A673 (cell line): ENCODE data around the gene PSTPIP2. TPM values are rescaled to one million over a fixed set of nuclear protein-coding genes. Genes with fewer than 3 reads are reported as not detected.
A peak's percentile ranks its signal among the peaks of the same experiment; 100 is the strongest.

ENCODE experiments used
- BruUV-seq: library from RNA; stranded (reverse); fragments of 400-500 nt; replicated peaks from 2 replicates; lab custom pipeline; 2021; lab: Mats Ljungman, UMichigan
- CTCF ChIA-PET: fragments of 300-600 bp; sonication (Branson Sonifier 250); formaldehyde crosslinking; loops from one replicate; lab custom pipeline; 2022; ENCODE audit warnings: antibody characterized with exemption; lab: Charles Lee
- POLR2A ChIA-PET: fragments of 300-600 bp; sonication (Branson Sonifier 250); formaldehyde crosslinking; loops from one replicate; lab custom pipeline; 2022; ENCODE audit warnings: antibody characterized with exemption; ENCODE audit not compliant: low non-redundant PET; lab: Charles Lee
- DNase-seq: peaks from one replicate; pipeline ENCODE4 v3.0.0-alpha.2; 2015; ENCODE audit warnings: low spot score
- H3K27ac ChIP-seq: fragments of 200-600 bp; sonication (generic); 2 replicates; pipeline ENCODE4 v1.5.1; 2016; ENCODE audit warnings: mixed run types, low read depth, mild to moderate bottlenecking, mixed read lengths, antibody characterized with exemption, low read length; ENCODE audit not compliant: poor library complexity, severe bottlenecking
- H3K27me3 ChIP-seq: fragments of 200-600 bp; sonication (generic); replicated peaks from 2 replicates; pipeline ENCODE4 v1.6.1; 2017; ENCODE audit warnings: mixed run types, low read depth, mild to moderate bottlenecking, mixed read lengths, antibody characterized with exemption, low read length; ENCODE audit not compliant: insufficient read depth, poor library complexity
- H3K36me3 ChIP-seq: fragments of 200-600 bp; sonication (generic); 2 replicates; pipeline ENCODE4 v1.6.1; 2016; ENCODE audit warnings: mixed run types, mild to moderate bottlenecking, mixed read lengths, antibody characterized with exemption, low read length; ENCODE audit not compliant: insufficient read depth, poor library complexity, severe bottlenecking
- H3K4me1 ChIP-seq: fragments of 200-600 bp; sonication (generic); 2 replicates; pipeline ENCODE4 v1.6.1; 2017; ENCODE audit warnings: mixed run types, mild to moderate bottlenecking, mixed read lengths, antibody characterized with exemption, low read length; ENCODE audit not compliant: insufficient read depth, poor library complexity, severe bottlenecking
- H3K4me3 ChIP-seq: fragments of 200-600 bp; sonication (generic); 2 replicates; pipeline ENCODE4 v1.5.1; 2016; ENCODE audit warnings: low read depth, mixed run types, mild to moderate bottlenecking, mixed read lengths, low read length; ENCODE audit not compliant: poor library complexity, severe bottlenecking
- H3K9me3 ChIP-seq: fragments of 200-600 bp; sonication (generic); 2 replicates; pipeline ENCODE4 v1.6.1; 2016; ENCODE audit warnings: mixed run types, low read depth, mild to moderate bottlenecking, mixed read lengths, antibody characterized with exemption, low read length; ENCODE audit not compliant: poor library complexity, severe bottlenecking
- EZH2 ChIP-seq: fragments of 200-600 bp; sonication (generic); IDR thresholded peaks from 2 replicates; pipeline ENCODE4 v1.6.1; 2017; ENCODE audit warnings: borderline replicate concordance, low read depth, mild to moderate bottlenecking, mixed read lengths, antibody characterized with exemption, low read length; ENCODE audit not compliant: poor library complexity, severe bottlenecking
- intact Hi-C: fragments of 100-400 bp; cut with micrococcal nuclease; formaldehyde crosslinking; loops from one replicate; pipeline ENCODE4 v1.10.0; 2022; ENCODE audit not compliant: unreplicated experiment
- total RNA-seq: library from RNA; stranded (reverse); gene quantifications from 2 replicates; pipeline ENCODE4 v1.2.3, GENCODE V29; 2021
- TF ChIP-seq, protein P1 (sequence below): fragments of 300-800, 200-600 bp; sonication (generic); conservative IDR thresholded peaks from 2 replicates; pipeline ENCODE4 v1.5.1; 2017; ENCODE audit warnings: low read depth, mild to moderate bottlenecking, antibody characterized with exemption, low read length, moderate library complexity, mixed read lengths

PSTPIP2 gene
- total RNA-seq, 1 experiment from 2014 or later = 5.7 TPM

DNA sequence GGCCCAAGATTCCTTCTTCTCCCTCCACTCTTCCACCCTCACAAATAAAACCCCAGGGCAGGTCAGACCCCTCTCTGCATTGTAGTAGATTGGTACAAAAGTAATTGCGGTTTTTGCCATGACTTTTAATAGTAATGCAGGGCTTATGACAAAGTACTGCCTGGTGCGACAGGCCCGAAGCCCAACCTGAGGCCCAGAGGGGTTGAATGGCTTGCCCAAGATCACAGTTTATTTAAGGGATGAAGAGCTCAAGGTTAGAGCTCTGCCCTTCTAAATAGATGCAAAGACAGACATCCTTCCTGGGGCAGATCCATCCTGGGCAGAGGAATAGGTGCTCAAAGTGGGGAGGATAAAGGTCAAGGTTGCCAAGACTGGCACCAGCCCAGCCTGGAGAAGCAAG lies 899 bp upstream of the PSTPIP2 start:
- Histone ChIP-seq H3K27ac (no peak overlapping the region), H3K27me3 (no peaks in the 10 kb centered on the region), H3K36me3 (no peaks in the 10 kb centered on the region), H3K4me1 (peaks cover 5% of the 10 kb centered on the region), H3K9me3 (no peaks in the 10 kb centered on the region), H3K4me3 (no peak overlapping the region)
- POLR2A ChIA-PET = no interaction called here
- no TSS peak for BruUV-seq
- DNase-seq = no peak
- intact Hi-C loops = loop anchor here (1.0 to 10.0 kb wide), 4 partner anchors 101 to 408 kb away; no protein-coding TSS in a partner anchor
- CTCF ChIA-PET = interaction anchor here (1.3 kb wide), 3 partner anchors 148 to 385 kb away, joined by 7 to 9 read pairs (median 8); no protein-coding TSS in a partner anchor
- TF ChIP-seq EZH2 = no peak
- TF ChIP-seq, protein P1, sequence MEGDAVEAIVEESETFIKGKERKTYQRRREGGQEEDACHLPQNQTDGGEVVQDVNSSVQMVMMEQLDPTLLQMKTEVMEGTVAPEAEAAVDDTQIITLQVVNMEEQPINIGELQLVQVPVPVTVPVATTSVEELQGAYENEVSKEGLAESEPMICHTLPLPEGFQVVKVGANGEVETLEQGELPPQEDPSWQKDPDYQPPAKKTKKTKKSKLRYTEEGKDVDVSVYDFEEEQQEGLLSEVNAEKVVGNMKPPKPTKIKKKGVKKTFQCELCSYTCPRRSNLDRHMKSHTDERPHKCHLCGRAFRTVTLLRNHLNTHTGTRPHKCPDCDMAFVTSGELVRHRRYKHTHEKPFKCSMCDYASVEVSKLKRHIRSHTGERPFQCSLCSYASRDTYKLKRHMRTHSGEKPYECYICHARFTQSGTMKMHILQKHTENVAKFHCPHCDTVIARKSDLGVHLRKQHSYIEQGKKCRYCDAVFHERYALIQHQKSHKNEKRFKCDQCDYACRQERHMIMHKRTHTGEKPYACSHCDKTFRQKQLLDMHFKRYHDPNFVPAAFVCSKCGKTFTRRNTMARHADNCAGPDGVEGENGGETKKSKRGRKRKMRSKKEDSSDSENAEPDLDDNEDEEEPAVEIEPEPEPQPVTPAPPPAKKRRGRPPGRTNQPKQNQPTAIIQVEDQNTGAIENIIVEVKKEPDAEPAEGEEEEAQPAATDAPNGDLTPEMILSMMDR = no peak

DNA sequence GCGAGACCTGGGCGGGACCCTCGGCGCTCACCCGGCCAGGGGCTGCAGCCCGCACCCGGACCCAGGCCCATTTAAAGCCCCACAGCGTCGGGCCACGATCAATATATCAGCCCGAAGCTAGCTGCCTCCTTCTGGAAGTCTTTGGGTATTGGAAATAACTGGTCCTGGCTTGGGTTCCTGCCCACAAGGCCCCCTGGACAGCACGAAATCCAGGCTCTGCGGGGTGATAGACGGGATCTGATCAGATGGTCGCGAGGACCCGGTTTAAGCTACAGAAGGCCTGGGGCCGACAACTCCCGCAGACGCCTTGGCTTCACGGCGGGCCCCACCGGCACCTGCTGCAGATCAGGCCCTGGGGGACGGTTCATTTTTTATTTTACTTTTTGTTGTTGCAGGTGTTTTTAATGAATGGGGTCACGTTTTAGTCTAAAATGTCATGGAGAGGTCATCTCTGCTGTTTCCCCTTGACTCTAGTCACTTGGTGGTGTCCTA lies 362 bp upstream of the PSTPIP2 start:
- H3K27me3 ChIP-seq = no peaks in the 10 kb centered on the region
- no peaks in the 10 kb centered on the region for H3K9me3 ChIP-seq
- TF ChIP-seq, protein P1 = no peak
- TF ChIP-seq EZH2 = no peak
- POLR2A ChIA-PET = no interaction called here
- H3K27ac ChIP-seq = peak overlapping the region; percentile 69
- peaks cover 5% of the 10 kb centered on the region for H3K4me1 ChIP-seq
- intact Hi-C loops = loop anchor here (2.0 to 10.0 kb wide), 3 partner anchors 100 to 408 kb away; no protein-coding TSS in a partner anchor
- H3K36me3 ChIP-seq = no peaks in the 10 kb centered on the region
- BruUV-seq = no TSS peak
- peak overlapping the region; percentile 72 for H3K4me3 ChIP-seq
- DNase-seq = no peak
- CTCF ChIA-PET = no interaction called here

DNA sequence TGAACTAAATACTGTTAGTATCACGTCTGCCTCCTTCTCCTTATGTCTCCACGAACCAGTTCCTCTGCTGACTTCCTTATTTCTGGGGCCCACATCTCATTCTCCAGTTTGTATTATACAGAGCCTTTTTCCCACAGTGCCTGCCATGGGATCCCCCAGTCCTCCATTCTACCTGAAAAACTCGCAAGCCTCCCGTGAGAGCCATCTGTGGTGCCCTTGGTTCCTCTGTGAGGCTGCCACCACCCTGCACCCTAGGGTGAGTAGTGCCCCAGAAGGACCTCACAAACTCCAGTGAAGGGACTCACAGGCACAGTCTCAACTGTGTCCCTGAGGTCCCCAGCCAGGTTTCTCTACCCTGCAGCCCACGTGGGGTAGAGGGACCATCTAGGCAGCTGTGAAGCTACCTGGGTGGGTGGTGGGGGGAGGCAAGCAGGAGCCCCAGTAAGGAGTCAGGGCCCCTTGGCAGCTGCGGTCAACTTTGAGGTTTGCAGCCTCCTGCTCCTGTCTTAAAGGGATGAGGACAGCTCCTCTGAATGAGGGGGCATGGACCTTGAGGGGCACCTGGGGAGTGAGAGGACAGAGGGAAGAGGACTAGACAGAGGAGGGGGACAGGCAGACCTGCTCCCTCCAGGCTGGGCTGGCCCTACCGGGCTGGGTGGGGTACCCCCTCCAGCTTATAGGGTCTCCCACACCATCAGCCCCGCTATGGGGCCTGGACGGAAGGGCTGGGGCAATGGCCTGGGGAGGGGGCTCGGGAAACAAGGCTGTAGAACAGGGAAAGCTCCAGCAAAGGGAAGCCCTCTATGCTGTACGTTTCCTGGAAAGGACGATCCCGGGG lies 1.0 kb downstream of the PSTPIP2 start:
- Histone ChIP-seq H3K4me1 (peaks cover 5% of the 10 kb centered on the region), H3K27me3 (no peaks in the 10 kb centered on the region), H3K27ac (peak overlapping the region; percentile 69), H3K4me3 (peak overlapping the region; percentile 72), H3K36me3 (no peaks in the 10 kb centered on the region), H3K9me3 (no peaks in the 10 kb centered on the region)
- no peak for DNase-seq
- no TSS peak for BruUV-seq
- TF ChIP-seq, protein P1 = no peak
- TF ChIP-seq EZH2 = no peak
- ChIA-PET CTCF (no interaction called here), POLR2A (interaction anchor here (0.6 kb wide), 1 partner anchor 100 kb away, joined by 4 read pairs; no protein-coding TSS in a partner anchor)
- intact Hi-C loops = loop anchor here (5.0 to 10.0 kb wide), 2 partner anchors 99 to 146 kb away; no protein-coding TSS in a partner anchor
